Right cardiac atrium (tissue), 5 donors: Measurements from ENCODE around the gene KCTD8. TPM values are rescaled to one million over a fixed set of nuclear protein-coding genes. Genes with fewer than 3 reads are reported as not detected.

Experiments
- polyA plus RNA-seq: library from polyadenylated mRNA; stranded (reverse); fragments of 200-250 nt; gene quantifications from one replicate; pipeline ENCODE4 v1.2.3, GENCODE V29; 2013
- total RNA-seq, 4 donors: library from RNA; stranded (reverse); fragmentation: NEBNext Ultra II Directional; extraction: Animal tissue kit (Norgen Biotek cat#: 25700); gene quantifications; one replicate each; pipeline ENCODE4 v1.2.1, GENCODE V29; 2021
- donor health status: healthy with polysubstance abuse.
- donor health status: DM: no; HTN: yes; CAD: no.
- donor health status: DM: no; HTN: no; CAD: no.
- donor health status: DM: no; HTN: yes; CAD: no; lungs with severe emphysema.
- donor health status: DM: yes; HTN: yes; CAD: no.

The KCTD8 gene
- total and polyA plus RNA-seq, 5 donors = 0.07 to 0.54 (median 0.23) TPM

Other genes starting within 250 kb of the KCTD8 start
- gene YIPF7, start 202.8 kb upstream of the KCTD8 start, total RNA-seq = 1 to 10 TPM; 2.2 to 2.6 (median 2.4) TPM
- gene YIPF7, start 202.8 kb upstream of the KCTD8 start, polyA plus RNA-seq = 0.75 TPM
- 10 to 100 TPM; 13.7 to 18.8 (median 16.9) TPM for gene GUF1, start 229.6 kb upstream of the KCTD8 start, total RNA-seq
- 13.5 TPM for gene GUF1, start 229.6 kb upstream of the KCTD8 start, polyA plus RNA-seq